ENCODE results near the gene CSRP2.

CSRP2 gene

GRCh38 chr12:76896274-76896673 is 17.5 kb upstream of the CSRP2 start:
- no peak for DNase-seq (ENCODE audit: low read depth)
- H3K4me3 ChIP-seq (ENCODE audit: low read depth, low read length): no peak overlapping the region

- DNase-seq (ENCODE audit: low read depth): no peak
- no peak overlapping the region for H3K4me3 ChIP-seq (ENCODE audit: low read depth, low read length)
Measured at GRCh38 chr12:76895796-76896195, 17.0 kb upstream of the CSRP2 start.

DNA sequence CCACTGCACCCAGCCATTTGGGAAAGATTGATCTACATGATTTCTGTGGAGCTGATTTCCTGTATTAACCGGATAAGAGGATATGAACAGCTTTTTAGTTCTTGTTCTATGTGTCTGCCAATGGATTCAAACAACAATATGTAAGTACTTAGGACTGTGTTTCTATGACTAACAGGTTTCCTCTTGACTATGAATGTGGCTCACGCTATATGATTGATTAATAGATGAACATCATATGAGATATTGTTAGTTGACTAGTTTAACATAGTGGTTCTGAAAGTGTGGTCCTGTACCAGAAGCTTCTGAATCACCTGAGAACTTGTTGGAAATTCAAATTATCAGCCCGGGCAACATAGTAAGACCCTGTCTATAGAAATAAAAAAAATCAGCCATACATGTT is 12.8 kb upstream of the CSRP2 start:
- no peak overlapping the region for H3K4me3 ChIP-seq (ENCODE audit: low read depth, low read length)
- no peak for DNase-seq (ENCODE audit: low read depth)

DNA sequence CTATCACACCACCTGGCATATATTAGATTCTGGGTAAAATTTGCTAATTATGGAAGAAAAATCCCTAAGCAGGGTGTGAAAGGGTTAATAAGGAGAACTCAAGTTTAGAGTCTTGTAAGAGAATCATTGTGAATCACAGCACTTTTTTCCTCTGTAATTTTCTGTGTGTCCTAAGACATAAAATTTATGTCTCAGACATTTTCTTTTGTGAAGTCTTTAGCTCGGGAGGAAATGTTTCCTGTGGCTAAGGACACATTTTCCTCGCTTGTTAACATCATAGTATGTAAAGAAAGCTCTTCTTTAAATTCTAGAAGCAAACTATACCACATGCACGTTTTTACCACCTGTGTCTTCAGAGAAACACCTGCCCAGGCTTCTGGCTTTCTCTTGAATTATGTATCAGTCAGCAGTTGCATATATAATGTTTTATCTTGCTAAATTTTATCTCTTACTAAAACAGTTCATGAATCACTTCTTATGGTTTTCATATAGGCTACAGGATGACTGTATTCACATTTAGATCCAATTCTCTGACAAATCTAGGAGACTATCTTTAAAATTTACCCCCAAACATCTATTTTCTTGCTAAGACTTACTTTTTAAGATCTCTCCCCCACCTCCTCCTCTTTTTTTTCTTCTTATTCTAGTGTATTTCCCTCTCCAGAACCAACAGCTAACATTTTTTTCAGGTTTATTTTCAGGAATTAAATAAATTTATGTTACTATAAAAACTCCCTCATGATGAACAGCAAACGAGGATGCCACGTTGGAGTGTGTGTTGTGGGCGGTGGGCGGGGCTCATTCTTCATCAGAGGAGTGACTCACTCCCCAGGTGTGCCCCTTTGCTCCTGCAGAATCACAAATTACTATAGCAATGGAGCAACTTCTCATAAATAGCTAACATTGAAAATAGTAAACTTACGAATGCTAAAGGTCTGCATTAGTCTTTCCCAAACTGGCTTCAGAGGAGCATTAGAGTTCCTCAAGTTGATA is 11.6 kb upstream of the CSRP2 start:
- no peak for DNase-seq (ENCODE audit: low read depth)
- no peak overlapping the region for H3K4me3 ChIP-seq (ENCODE audit: low read depth, low read length)

DNA sequence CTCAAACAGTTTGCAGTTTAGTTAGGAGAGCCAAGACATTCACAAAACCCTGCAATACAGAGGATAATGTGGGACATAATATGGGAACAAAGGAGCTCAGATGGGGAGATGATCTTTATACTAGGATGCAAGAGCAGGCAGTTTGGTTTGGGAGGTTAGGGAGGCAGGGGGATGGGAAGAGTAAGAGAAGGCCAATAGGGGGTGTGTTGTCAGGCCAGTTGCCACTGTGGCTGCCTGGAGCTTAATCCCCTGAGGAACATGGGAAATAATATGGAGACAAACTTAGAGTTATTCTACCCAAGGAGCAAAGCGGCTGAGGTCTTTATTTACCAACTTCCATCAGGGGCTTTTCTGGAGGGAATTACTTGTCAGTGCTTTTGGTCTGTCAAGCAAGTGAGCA is 10.0 kb upstream of the CSRP2 start:
- no peak for DNase-seq (ENCODE audit: low read depth)
- H3K4me3 ChIP-seq (ENCODE audit: low read depth, low read length): no peak overlapping the region

- H3K4me3 ChIP-seq (ENCODE audit: low read depth, low read length): no peak overlapping the region
- DNase-seq (ENCODE audit: low read depth): peak; percentile 59
Measured at GRCh38 chr12:76883811-76884210, 5.0 kb upstream of the CSRP2 start.

- DNase-seq (ENCODE audit: low read depth): peak; percentile 56
- no peak overlapping the region for H3K4me3 ChIP-seq (ENCODE audit: low read depth, low read length)
Measured at GRCh38 chr12:76883151-76883550, 4.3 kb upstream of the CSRP2 start.

- no peak overlapping the region for H3K4me3 ChIP-seq (ENCODE audit: low read depth, low read length)
- no peak for DNase-seq (ENCODE audit: low read depth)
Measured at GRCh38 chr12:76882367-76882766, 3.5 kb upstream of the CSRP2 start.

GRCh38 chr12:76881142-76881541 is 2.3 kb upstream of the CSRP2 start:
- DNase-seq (ENCODE audit: low read depth): no peak
- no peak overlapping the region for H3K4me3 ChIP-seq (ENCODE audit: low read depth, low read length)

GRCh38 chr12:76880519-76881023 is 1.8 kb upstream of the CSRP2 start:
- DNase-seq (ENCODE audit: low read depth): no peak
- no peak overlapping the region for H3K4me3 ChIP-seq (ENCODE audit: low read depth, low read length)

DNA sequence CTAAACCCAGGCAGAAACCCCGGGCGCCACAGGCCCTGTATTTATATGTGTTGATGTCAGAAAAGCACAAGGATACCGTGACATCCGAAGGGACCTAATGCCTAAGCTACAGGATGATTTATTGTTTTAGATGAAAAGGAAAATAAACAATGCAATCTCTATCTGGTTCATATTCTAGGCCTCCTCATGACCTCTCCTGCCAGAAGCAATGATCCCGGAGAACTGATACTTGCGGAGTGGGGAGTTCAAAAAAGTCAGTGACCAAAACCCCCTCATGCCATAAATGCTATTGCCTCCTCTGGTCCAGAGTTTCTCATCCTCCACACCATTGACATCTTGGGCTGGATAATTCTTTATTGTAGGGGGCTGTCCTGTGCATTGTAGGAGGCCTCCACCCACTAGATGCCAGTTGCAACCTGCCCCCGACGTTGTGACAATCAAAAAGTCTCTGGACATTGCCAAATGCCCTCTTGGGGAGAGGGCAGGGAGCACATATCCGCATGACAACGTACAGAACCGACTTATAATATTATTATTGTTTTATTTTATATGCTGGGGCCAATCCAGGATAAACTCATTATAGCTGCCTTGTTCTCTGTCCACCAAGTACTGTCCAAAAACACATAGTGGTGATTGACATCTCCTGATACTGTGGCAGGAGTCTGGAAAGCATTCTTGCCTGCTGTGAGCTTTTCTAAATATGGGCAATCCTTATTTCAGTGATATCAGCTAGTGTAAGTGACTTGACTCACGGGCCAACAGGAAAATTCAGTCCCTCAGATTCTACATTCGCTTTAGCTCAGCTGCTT is 1.1 kb upstream of the CSRP2 start:
- no peak for DNase-seq (ENCODE audit: low read depth)
- H3K4me3 ChIP-seq (ENCODE audit: low read depth, low read length): peak overlapping the region; percentile 80

- peak overlapping the region; percentile 80 for H3K4me3 ChIP-seq (ENCODE audit: low read depth, low read length)
- no peak for DNase-seq (ENCODE audit: low read depth)
Measured at GRCh38 chr12:76878099-76878898, 520 bp downstream of the CSRP2 start.

- no peak for DNase-seq (ENCODE audit: low read depth)
- peak overlapping the region; percentile 7 for H3K4me3 ChIP-seq (ENCODE audit: low read depth, low read length)
Measured at GRCh38 chr12:76876696-76877229, 2.1 kb downstream of the CSRP2 start.

- DNase-seq (ENCODE audit: low read depth): no peak
- no peak overlapping the region for H3K4me3 ChIP-seq (ENCODE audit: low read depth, low read length)
Measured at GRCh38 chr12:76874491-76875190, 4.2 kb downstream of the CSRP2 start.

DNA sequence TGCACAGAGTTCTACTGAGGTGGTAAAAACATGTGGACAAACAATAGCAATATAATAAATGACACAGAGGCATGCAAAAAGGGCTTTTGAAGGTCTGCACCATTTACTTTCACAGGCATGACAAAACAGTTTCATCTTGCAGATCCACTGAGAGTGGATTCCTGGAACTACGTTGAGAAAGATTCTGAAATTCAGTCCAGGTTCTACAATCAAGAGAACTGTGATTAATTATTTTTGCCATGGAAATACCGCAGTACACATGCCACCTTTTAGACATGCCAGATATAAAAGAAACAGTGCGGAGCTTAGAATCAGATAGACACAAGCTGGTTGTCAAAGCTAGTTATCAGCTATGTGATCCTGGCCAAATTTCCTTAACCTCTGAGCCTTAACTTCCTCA is 4.8 kb downstream of the CSRP2 start:
- H3K4me3 ChIP-seq (ENCODE audit: low read depth, low read length): no peak overlapping the region
- no peak for DNase-seq (ENCODE audit: low read depth)

DNA sequence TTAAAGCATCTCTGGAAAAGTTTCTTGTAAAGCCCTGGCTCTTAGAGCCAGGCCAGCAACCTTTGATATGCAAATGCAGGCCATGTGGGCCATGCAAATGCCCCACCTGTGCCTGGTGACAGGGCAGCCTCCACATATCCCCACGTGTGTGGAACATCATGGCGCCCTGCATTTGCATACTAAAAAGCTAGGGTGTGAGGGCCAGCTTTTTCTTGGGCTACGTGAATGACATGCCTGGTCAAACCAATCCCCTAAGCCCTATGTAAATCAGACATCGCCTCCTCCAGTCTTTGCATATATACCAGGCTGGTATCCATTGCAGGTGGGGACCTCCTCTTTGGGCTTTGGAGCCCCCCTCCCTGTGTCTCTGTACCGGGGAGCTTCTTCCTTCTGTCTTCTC is 6.4 kb downstream of the CSRP2 start:
- H3K4me3 ChIP-seq (ENCODE audit: low read depth, low read length): no peak overlapping the region
- no peak for DNase-seq (ENCODE audit: low read depth)

- no peak for DNase-seq (ENCODE audit: low read depth)
Measured at GRCh38 chr12:76871742-76872141, 7.1 kb downstream of the CSRP2 start.

GRCh38 chr12:76871082-76871481 is 7.7 kb downstream of the CSRP2 start:
- no peak for DNase-seq (ENCODE audit: low read depth)
- no peak overlapping the region for H3K4me3 ChIP-seq (ENCODE audit: low read depth, low read length)

More at GRCh38 chr12:76871742-76872141, 7.1 kb downstream of the CSRP2 start:
- H3K4me3 ChIP-seq (ENCODE audit: low read depth, low read length): no peak overlapping the region

DNA sequence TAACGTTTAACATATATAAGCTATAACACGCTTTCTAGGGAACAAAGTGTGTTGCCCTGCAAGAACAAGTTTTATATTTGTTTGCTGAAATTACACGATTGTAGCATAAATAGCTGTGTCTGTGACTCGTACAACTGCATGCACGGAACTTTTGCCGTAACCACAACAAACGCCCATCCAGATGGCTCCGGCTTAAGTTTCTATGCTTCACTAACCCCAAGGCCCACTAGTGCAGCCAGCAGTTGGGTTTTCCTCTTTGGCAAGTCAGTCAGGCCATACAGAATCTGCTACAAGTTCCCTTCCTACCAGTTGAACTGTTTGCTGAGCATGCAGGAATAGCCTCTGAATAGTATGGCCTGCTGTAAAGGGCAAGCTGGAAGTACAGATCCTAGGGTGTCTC is 12.1 kb downstream of the CSRP2 start:
- no peak overlapping the region for H3K4me3 ChIP-seq (ENCODE audit: low read depth, low read length)

More for the DNA sequence above, 12.1 kb downstream of the CSRP2 start:
- DNase-seq (ENCODE audit: low read depth): peak; percentile 49

Data from skeletal muscle cell (primary cell).